ENCODE data around the gene ZNF804B. TPM values are rescaled to one million over a fixed set of nuclear protein-coding genes. Genes with fewer than 3 reads are reported as not detected.

ZNF804B gene
- 0.04 and 0.05 TPM in 2 replicates for total RNA-seq (2014; rRNA removed; shearing (Covaris generic))

- H3K4me1 ChIP-seq, result 0 out of 2 replicates have a peak, but pooled peaks cover 2% of the 10 kb centered on the region
- H3K27ac ChIP-seq, result no peak within 1 kb of the TSS
- no peaks in the 10 kb centered on the region; the same call in 1 of the 2 replicates for H3K27me3 ChIP-seq
- no peaks in the 10 kb centered on the region for H3K36me3 ChIP-seq
- H3K9me3 ChIP-seq (replicated peaks), result no peaks in the 10 kb centered on the region
- H3K4me3 ChIP-seq, result peak within 1 kb of the TSS; percentile 59
- DNase-seq, result peak; percentile 54 to 64
Observed at GRCh38 chr7:88759230-88760135, at the start of gene ZNF804B. Gene ZNF804B, plus strand, starts transcription at chr7:88759700. Its CDS starts 277 bp downstream, at chr7:88759977.

- Histone ChIP-seq H3K36me3 (no peaks in the 10 kb centered on the region), H3K27me3 (no peaks in the 10 kb centered on the region), H3K9me3 (replicated peaks) (0 out of 2 replicates have a peak, but pooled peaks cover 3% of the 10 kb centered on the region), H3K27ac (no peak overlapping the region), H3K4me1 (peaks cover 27% of the 10 kb centered on the region), H3K4me3 (no peak overlapping the region)
- no peak for DNase-seq
Observed at GRCh38 chr7:88735920-88736319, 23.6 kb upstream of the ZNF804B start.

GRCh38 chr7:88737632-88738031 lies 21.9 kb upstream of the ZNF804B start:
- peaks cover 27% of the 10 kb centered on the region for H3K4me1 ChIP-seq
- H3K9me3 ChIP-seq (replicated peaks), result 0 out of 2 replicates have a peak, but pooled peaks cover 3% of the 10 kb centered on the region
- no peak overlapping the region for H3K4me3 ChIP-seq
- DNase-seq, result peak; percentile 47 to 83
- H3K27me3 ChIP-seq, result no peaks in the 10 kb centered on the region
- H3K27ac ChIP-seq, result peak overlapping the region; percentile 84
- no peaks in the 10 kb centered on the region for H3K36me3 ChIP-seq

GRCh38 chr7:88746126-88746525 lies 13.4 kb upstream of the ZNF804B start:
- no peaks in the 10 kb centered on the region; the same call in 1 of the 2 replicates for H3K4me1 ChIP-seq
- no peak overlapping the region for H3K4me3 ChIP-seq
- H3K27me3 ChIP-seq, result no peaks in the 10 kb centered on the region
- DNase-seq, result no peak
- H3K36me3 ChIP-seq, result no peaks in the 10 kb centered on the region
- H3K27ac ChIP-seq, result no peak overlapping the region
- no peaks in the 10 kb centered on the region for H3K9me3 ChIP-seq (replicated peaks)

GRCh38 chr7:88756802-88757201 lies 2.7 kb upstream of the ZNF804B start:
- Histone ChIP-seq H3K4me3 (no peak overlapping the region), H3K27ac (no peak overlapping the region), H3K36me3 (no peaks in the 10 kb centered on the region), H3K27me3 (no peaks in the 10 kb centered on the region; the same call in 1 of the 2 replicates), H3K4me1 (0 out of 2 replicates have a peak, but pooled peaks cover 2% of the 10 kb centered on the region), H3K9me3 (replicated peaks) (no peaks in the 10 kb centered on the region)
- no peak for DNase-seq

GRCh38 chr7:88757371-88757770 lies 2.1 kb upstream of the ZNF804B start:
- DNase-seq, result no peak
- H3K4me3 ChIP-seq, result no peak overlapping the region
- 0 out of 2 replicates have a peak, but pooled peaks cover 2% of the 10 kb centered on the region for H3K4me1 ChIP-seq
- no peaks in the 10 kb centered on the region for H3K36me3 ChIP-seq
- H3K27me3 ChIP-seq, result no peaks in the 10 kb centered on the region; the same call in 1 of the 2 replicates
- H3K27ac ChIP-seq, result no peak overlapping the region
- no peaks in the 10 kb centered on the region for H3K9me3 ChIP-seq (replicated peaks)

GRCh38 chr7:88758381-88759229 lies 895 bp upstream of the ZNF804B start:
- DNase-seq, result peak; percentile 43 to 59
- no peaks in the 10 kb centered on the region; the same call in 1 of the 2 replicates for H3K27me3 ChIP-seq
- 0 out of 2 replicates have a peak, but pooled peaks cover 2% of the 10 kb centered on the region for H3K4me1 ChIP-seq
- H3K9me3 ChIP-seq (replicated peaks), result no peaks in the 10 kb centered on the region
- no peak overlapping the region for H3K27ac ChIP-seq
- no peaks in the 10 kb centered on the region for H3K36me3 ChIP-seq
- peak overlapping the region; percentile 59 for H3K4me3 ChIP-seq

GRCh38 chr7:88760136-88760515 lies 626 bp downstream of the ZNF804B start:
- Histone ChIP-seq H3K9me3 (replicated peaks) (no peaks in the 10 kb centered on the region), H3K4me1 (0 out of 2 replicates have a peak, but pooled peaks cover 2% of the 10 kb centered on the region), H3K4me3 (peak overlapping the region; percentile 59), H3K27ac (no peak overlapping the region), H3K27me3 (no peaks in the 10 kb centered on the region; the same call in 1 of the 2 replicates), H3K36me3 (no peaks in the 10 kb centered on the region)
- DNase-seq, result no peak

- DNase-seq, result no peak
- no peaks in the 10 kb centered on the region; the same call in 1 of the 2 replicates for H3K27me3 ChIP-seq
- no peak overlapping the region for H3K27ac ChIP-seq
- 0 out of 2 replicates have a peak, but pooled peaks cover 2% of the 10 kb centered on the region for H3K4me1 ChIP-seq
- H3K9me3 ChIP-seq (replicated peaks), result no peaks in the 10 kb centered on the region
- no peaks in the 10 kb centered on the region for H3K36me3 ChIP-seq
- H3K4me3 ChIP-seq, result no peak overlapping the region
Observed at GRCh38 chr7:88761779-88762178, 2.3 kb downstream of the ZNF804B start.

- Histone ChIP-seq H3K9me3 (replicated peaks) (no peaks in the 10 kb centered on the region; the same call in 1 of the 2 replicates), H3K27me3 (no peaks in the 10 kb centered on the region), H3K4me3 (no peak overlapping the region), H3K36me3 (no peaks in the 10 kb centered on the region), H3K4me1 (no peaks in the 10 kb centered on the region), H3K27ac (no peak overlapping the region)
- no peak for DNase-seq
Observed at GRCh38 chr7:88771417-88771816, 11.9 kb downstream of the ZNF804B start.

GRCh38 chr7:88772776-88773175 lies 13.3 kb downstream of the ZNF804B start:
- Histone ChIP-seq H3K4me1 (no peaks in the 10 kb centered on the region), H3K36me3 (no peaks in the 10 kb centered on the region), H3K4me3 (no peak overlapping the region), H3K9me3 (replicated peaks) (no peaks in the 10 kb centered on the region; the same call in 1 of the 2 replicates), H3K27ac (no peak overlapping the region), H3K27me3 (no peaks in the 10 kb centered on the region)
- DNase-seq, result no peak

- H3K36me3 ChIP-seq, result no peaks in the 10 kb centered on the region
- no peaks in the 10 kb centered on the region for H3K27me3 ChIP-seq
- H3K4me1 ChIP-seq, result no peaks in the 10 kb centered on the region
- no peak overlapping the region for H3K27ac ChIP-seq
- no peak for DNase-seq
- H3K4me3 ChIP-seq, result no peak overlapping the region
- H3K9me3 ChIP-seq (replicated peaks), result no peaks in the 10 kb centered on the region; the same call in 1 of the 2 replicates
Observed at GRCh38 chr7:88775838-88776237, 16.3 kb downstream of the ZNF804B start.

GRCh38 chr7:88787777-88788176 lies 28.3 kb downstream of the ZNF804B start:
- H3K9me3 ChIP-seq (replicated peaks), result no peaks in the 10 kb centered on the region

GRCh38 chr7:88789480-88790064 lies 30.1 kb downstream of the ZNF804B start:
- Histone ChIP-seq H3K4me1 (no peaks in the 10 kb centered on the region), H3K27ac (no peak overlapping the region), H3K27me3 (no peaks in the 10 kb centered on the region), H3K4me3 (no peak overlapping the region), H3K9me3 (replicated peaks) (no peaks in the 10 kb centered on the region), H3K36me3 (no peaks in the 10 kb centered on the region)
- DNase-seq, result peak in 1 of 2 experiments; percentile 48

More at GRCh38 chr7:88787777-88788176, 28.3 kb downstream of the ZNF804B start:
- H3K27me3 ChIP-seq, result no peaks in the 10 kb centered on the region
- no peaks in the 10 kb centered on the region for H3K4me1 ChIP-seq
- H3K36me3 ChIP-seq, result no peaks in the 10 kb centered on the region
- no peak overlapping the region for H3K27ac ChIP-seq
- H3K4me3 ChIP-seq, result no peak overlapping the region
- no peak for DNase-seq

Data from SJCRH30 (cell line).